ENCODE results near the gene IFT88.

- TF ChIP-seq, protein P1, sequence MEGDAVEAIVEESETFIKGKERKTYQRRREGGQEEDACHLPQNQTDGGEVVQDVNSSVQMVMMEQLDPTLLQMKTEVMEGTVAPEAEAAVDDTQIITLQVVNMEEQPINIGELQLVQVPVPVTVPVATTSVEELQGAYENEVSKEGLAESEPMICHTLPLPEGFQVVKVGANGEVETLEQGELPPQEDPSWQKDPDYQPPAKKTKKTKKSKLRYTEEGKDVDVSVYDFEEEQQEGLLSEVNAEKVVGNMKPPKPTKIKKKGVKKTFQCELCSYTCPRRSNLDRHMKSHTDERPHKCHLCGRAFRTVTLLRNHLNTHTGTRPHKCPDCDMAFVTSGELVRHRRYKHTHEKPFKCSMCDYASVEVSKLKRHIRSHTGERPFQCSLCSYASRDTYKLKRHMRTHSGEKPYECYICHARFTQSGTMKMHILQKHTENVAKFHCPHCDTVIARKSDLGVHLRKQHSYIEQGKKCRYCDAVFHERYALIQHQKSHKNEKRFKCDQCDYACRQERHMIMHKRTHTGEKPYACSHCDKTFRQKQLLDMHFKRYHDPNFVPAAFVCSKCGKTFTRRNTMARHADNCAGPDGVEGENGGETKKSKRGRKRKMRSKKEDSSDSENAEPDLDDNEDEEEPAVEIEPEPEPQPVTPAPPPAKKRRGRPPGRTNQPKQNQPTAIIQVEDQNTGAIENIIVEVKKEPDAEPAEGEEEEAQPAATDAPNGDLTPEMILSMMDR (IDR thresholded peaks at IDR 0.05; ENCODE audit: control extremely low read depth in 1 of 3, insufficient read depth in 1 of 3, low read depth in 1 of 3, low read length in 3 of 3): no peak
- no peak for TF ChIP-seq SRF (IDR thresholded peaks at IDR 0.05; ENCODE audit: low read depth, low read length)
- no peak for TF ChIP-seq TCF12 (IDR thresholded peaks at IDR 0.05; ENCODE audit: low read depth, low read length)
- TF ChIP-seq HDAC2 (IDR thresholded peaks at IDR 0.05; ENCODE audit: borderline replicate concordance in 1 of 2, low read depth in 2 of 2, low read length in 2 of 2): no peak
- TF ChIP-seq MAX (IDR thresholded peaks at IDR 0.05): no peak
Measured at GRCh38 chr13:20566468-20566897, 474 bp upstream of the IFT88 start.

All from H1 (cell line).